ENCODE results near the gene TTC1.

GRCh38 chr5:160084144-160084543 lies 75.2 kb downstream of the TTC1 start:
- TF ChIP-seq CTCF (IDR thresholded peaks at IDR 0.05; ENCODE audit: low read depth, low read length, poor library complexity, severe bottlenecking): no peak
- TF ChIP-seq EZH2phosphoT487 (IDR thresholded peaks at IDR 0.05; ENCODE audit: borderline replicate concordance, low read length): no peak

Data from DOHH2 (cell line).